Measurements from ENCODE around the gene CRISPLD2.

The CRISPLD2 gene

GRCh38 chr16:84819644-84820304 lies at the start of gene CRISPLD2:
Gene CRISPLD2 (plus strand): TSS chr16:84819985. CDS start chr16:84838496, 18,511 bp downstream.
- peak; percentile 73 to 87 for DNase-seq (ENCODE audit: low read depth in 1 of 2, low spot score in 1 of 2)

- no peak for DNase-seq (ENCODE audit: low read depth in 1 of 2, low spot score in 1 of 2)
These were observed 46.5 kb upstream of the CRISPLD2 start for GRCh38 chr16:84773312-84773711.

GRCh38 chr16:84774810-84775209 lies 45.0 kb upstream of the CRISPLD2 start:
- DNase-seq (ENCODE audit: low read depth in 1 of 2, low spot score in 1 of 2), result no peak

GRCh38 chr16:84775262-84775810 lies 44.4 kb upstream of the CRISPLD2 start:
- DNase-seq (ENCODE audit: low read depth in 1 of 2, low spot score in 1 of 2), result no peak

- no peak for DNase-seq (ENCODE audit: low read depth in 1 of 2, low spot score in 1 of 2)
These were observed 42.4 kb upstream of the CRISPLD2 start for GRCh38 chr16:84777435-84777834.

GRCh38 chr16:84778720-84779119 lies 41.1 kb upstream of the CRISPLD2 start:
- no peak for DNase-seq (ENCODE audit: low read depth in 1 of 2, low spot score in 1 of 2)

GRCh38 chr16:84780063-84780462 lies 39.7 kb upstream of the CRISPLD2 start:
- DNase-seq (ENCODE audit: low read depth in 1 of 2, low spot score in 1 of 2), result no peak

- DNase-seq (ENCODE audit: low read depth in 1 of 2, low spot score in 1 of 2), result no peak
These were observed 39.0 kb upstream of the CRISPLD2 start for GRCh38 chr16:84780544-84781376.

- DNase-seq (ENCODE audit: low read depth in 1 of 2, low spot score in 1 of 2), result no peak
These were observed 36.9 kb upstream of the CRISPLD2 start for GRCh38 chr16:84782846-84783245.

GRCh38 chr16:84785843-84786581 lies 33.8 kb upstream of the CRISPLD2 start:
- DNase-seq (ENCODE audit: low read depth in 1 of 2, low spot score in 1 of 2), result no peak

GRCh38 chr16:84786605-84787262 lies 33.1 kb upstream of the CRISPLD2 start:
- DNase-seq (ENCODE audit: low read depth in 1 of 2, low spot score in 1 of 2), result no peak

- DNase-seq (ENCODE audit: low read depth in 1 of 2, low spot score in 1 of 2), result no peak
These were observed 32.5 kb upstream of the CRISPLD2 start for GRCh38 chr16:84787263-84787622.

- no peak for DNase-seq (ENCODE audit: low read depth in 1 of 2, low spot score in 1 of 2)
These were observed 30.8 kb upstream of the CRISPLD2 start for GRCh38 chr16:84788920-84789391.

- DNase-seq (ENCODE audit: low read depth in 1 of 2, low spot score in 1 of 2), result no peak
These were observed 30.4 kb upstream of the CRISPLD2 start for GRCh38 chr16:84789431-84789830.

- DNase-seq (ENCODE audit: low read depth in 1 of 2, low spot score in 1 of 2), result no peak
These were observed 29.5 kb upstream of the CRISPLD2 start for GRCh38 chr16:84790301-84790700.

- no peak for DNase-seq (ENCODE audit: low read depth in 1 of 2, low spot score in 1 of 2)
These were observed 28.7 kb upstream of the CRISPLD2 start for GRCh38 chr16:84791088-84791487.

- DNase-seq (ENCODE audit: low read depth in 1 of 2, low spot score in 1 of 2), result no peak
These were observed 28.3 kb upstream of the CRISPLD2 start for GRCh38 chr16:84791501-84791900.

GRCh38 chr16:84794186-84794585 lies 25.6 kb upstream of the CRISPLD2 start:
- DNase-seq (ENCODE audit: low read depth in 1 of 2, low spot score in 1 of 2), result no peak

GRCh38 chr16:84794626-84795025 lies 25.2 kb upstream of the CRISPLD2 start:
- no peak for DNase-seq (ENCODE audit: low read depth in 1 of 2, low spot score in 1 of 2)

- no peak for DNase-seq (ENCODE audit: low read depth in 1 of 2, low spot score in 1 of 2)
These were observed 24.3 kb upstream of the CRISPLD2 start for GRCh38 chr16:84795329-84796053.

All from stimulated activated CD4-positive, alpha-beta T cell treated with anti-CD3 and anti-CD28 coated beads, Interleukin-15, amount 100 ng/mL, for 1 hour (primary cell).